Stimulated activated CD8-positive, alpha-beta memory T cell treated with anti-CD3 and anti-CD28 coated beads, Interleukin-2, amount 100 ng/mL, for 1 hour (primary cell): ENCODE results near the gene ANKRA2.
"Not testable (repeated sequence)": the region's sequence is repeated elsewhere in the genome, so short reads cannot be mapped to it uniquely, and the experiment has no call there.

Source experiments
- DNase-seq, 2 donors: peaks; one replicate each; pipeline ENCODE4 v3.0.0-alpha.2; 2020; ENCODE audit warnings: low read depth in 2 of 2

Gene ANKRA2

GRCh38 chr5:73550016-73550415, 15.4 kb downstream of the ANKRA2 start:
- DNase-seq, result no peak

GRCh38 chr5:73545403-73545779, 20.0 kb downstream of the ANKRA2 start:
- no peak for DNase-seq

GRCh38 chr5:73544429-73545402, 20.7 kb downstream of the ANKRA2 start:
- no peak for DNase-seq

- DNase-seq, result no peak
These were observed 23.4 kb downstream of the ANKRA2 start for GRCh38 chr5:73542020-73542419.

GRCh38 chr5:73540192-73540591, 25.2 kb downstream of the ANKRA2 start:
- no peak for DNase-seq

GRCh38 chr5:73539730-73540129, 25.7 kb downstream of the ANKRA2 start:
- no peak for DNase-seq

- no peak for DNase-seq
These were observed 30.5 kb downstream of the ANKRA2 start for GRCh38 chr5:73534971-73535370.

GRCh38 chr5:73534011-73534644, 31.3 kb downstream of the ANKRA2 start:
- DNase-seq, result no peak

GRCh38 chr5:73532195-73532594, 33.2 kb downstream of the ANKRA2 start:
- DNase-seq, result no peak

GRCh38 chr5:73531356-73531755, 34.1 kb downstream of the ANKRA2 start:
- DNase-seq, result no peak

- no peak for DNase-seq
These were observed 36.4 kb downstream of the ANKRA2 start for GRCh38 chr5:73529081-73529480.

- DNase-seq, result no peak
These were observed 37.2 kb downstream of the ANKRA2 start for GRCh38 chr5:73528248-73528647.

GRCh38 chr5:73525606-73526203, 39.7 kb downstream of the ANKRA2 start:
- no peak for DNase-seq

- DNase-seq, result no peak
These were observed 41.6 kb downstream of the ANKRA2 start for GRCh38 chr5:73523861-73524260.

- no peak for DNase-seq
These were observed 42.5 kb downstream of the ANKRA2 start for GRCh38 chr5:73522989-73523388.

- peak; percentile 27 to 38 for DNase-seq
These were observed 45.7 kb downstream of the ANKRA2 start for GRCh38 chr5:73519531-73520283.

- no peak for DNase-seq
These were observed 50.2 kb downstream of the ANKRA2 start for GRCh38 chr5:73515232-73515631.

GRCh38 chr5:73514418-73514817, 51.0 kb downstream of the ANKRA2 start:
- no peak for DNase-seq

- DNase-seq, result no peak
These were observed 51.4 kb downstream of the ANKRA2 start for GRCh38 chr5:73513996-73514395.

- DNase-seq, result not testable (repeated sequence)
These were observed 56.9 kb downstream of the ANKRA2 start for GRCh38 chr5:73508521-73508920.

GRCh38 chr5:73507062-73507461, 58.4 kb downstream of the ANKRA2 start:
- no peak for DNase-seq

- no peak for DNase-seq
These were observed 58.9 kb downstream of the ANKRA2 start for GRCh38 chr5:73506459-73506955.
